Transverse colon (tissue), 4 donors: ENCODE data around the gene PRKCH. TPM values are rescaled to one million over a fixed set of nuclear protein-coding genes. Genes with fewer than 3 reads are reported as not detected.

Experiments used
- DNase-seq: peaks from one replicate; pipeline ENCODE4 v3.0.0-alpha.2; 2019
- H3K27ac ChIP-seq, 4 donors: fragments of 200-600 bp; sonication (generic); 2 replicates each; pipeline ENCODE4 v1.5.1; 2016 to 2018; ENCODE audit warnings: inconsistent platforms in 4 of 4
- H3K27me3 ChIP-seq: fragments of 200-600 bp; sonication (generic); 2 replicates; pipeline ENCODE4 v1.5.1; 2017; ENCODE audit warnings: inconsistent platforms
- H3K36me3 ChIP-seq, 4 donors: fragments of 200-600 bp; sonication (generic); 2 replicates each; pipeline ENCODE4 v1.5.1; 2017 to 2019; ENCODE audit warnings: inconsistent platforms in 4 of 4
- H3K4me1 ChIP-seq, 4 donors: fragments of 200-600 bp; sonication (generic); 2 replicates each; pipeline ENCODE4 v1.5.1; 2017 to 2020; ENCODE audit warnings: inconsistent platforms in 4 of 4
- H3K4me3 ChIP-seq, 4 donors: fragments of 200-600 bp; sonication (generic); 1 replicate in 1 of 4; 2 replicates in 3 of 4; pipeline versions ENCODE4 v1.5.1 to v1.6.1; 2017 to 2019; ENCODE audit warnings: inconsistent platforms in 4 of 4
- H3K9me3 ChIP-seq, 2 donors: fragments of 200-600 bp; sonication (generic); 2 replicates each; pipeline ENCODE4 v1.5.1; 2017 to 2019; ENCODE audit warnings: inconsistent platforms in 2 of 2
- EP300 ChIP-seq: sonication (generic); formaldehyde crosslinking; IDR thresholded peaks from one replicate; pipeline ENCODE4 v1.6.1; 2017; ENCODE audit warnings: antibody characterized with exemption, low read depth
- POLR2A ChIP-seq: fragments of 450-650 bp; IDR thresholded peaks from one replicate; pipeline ENCODE4 v1.6.1; 2016; ENCODE audit warnings: antibody characterized with exemption, mild to moderate bottlenecking, moderate library complexity
- POLR2AphosphoS5 ChIP-seq, 3 donors: sonication (generic); formaldehyde crosslinking; IDR thresholded peaks; one replicate each; pipeline ENCODE4 v1.6.1; 2016; ENCODE audit warnings: antibody characterized with exemption in 3 of 3
- WGBS, 2 donors: methylation state at CpG; one replicate each; pipeline ENCODE4 v1.1.5; 2018; ENCODE audit warnings: low coverage in 1 of 2; 5-methylcytosine and 5-hydroxymethylcytosine counted together
- in situ Hi-C, 4 donors: fragments of 200-750 bp; cut with MboI; loops; one replicate each; pipeline versions ENCODE4 v1.15.0 to v1.15.1; 2017; ENCODE audit warnings: low sequenced_read_pairs in 3 of 4, low pct_ligation_motif_present in 1 of 4, low pct_unique_long_range_greater_than_20kb in 1 of 4
- intact Hi-C: fragments of 100-400 bp; cut with DNase I; formaldehyde crosslinking; loops from one replicate; pipeline ENCODE4 v1.15.1; 2023; ENCODE audit warnings: low total_unique reads
- total RNA-seq, 4 donors: library from RNA; depleted of rRNA; stranded (reverse); fragments of >200 nt; gene quantifications; one replicate each; pipeline ENCODE4 v1.1.0, GENCODE V29; 2016
- TF ChIP-seq, protein P1 (sequence below), 5 experiments: fragments of 200-600 bp in 3 of 5; fragments of 450-650 bp in 2 of 5; sonication (generic) in 3 of 5; IDR thresholded peaks; 1 replicate in 2 of 5; 2 replicates in 3 of 5; pipeline ENCODE4 v1.5.1; 2016 to 2017; ENCODE audit warnings: antibody characterized with exemption in 5 of 5, inconsistent platforms in 3 of 5, mild to moderate bottlenecking in 2 of 5, moderate library complexity in 1 of 5

Gene PRKCH
- total RNA-seq, 4 donors from 2014 or later, result 12.4 to 38.9 (median 27.0) TPM

DNA sequence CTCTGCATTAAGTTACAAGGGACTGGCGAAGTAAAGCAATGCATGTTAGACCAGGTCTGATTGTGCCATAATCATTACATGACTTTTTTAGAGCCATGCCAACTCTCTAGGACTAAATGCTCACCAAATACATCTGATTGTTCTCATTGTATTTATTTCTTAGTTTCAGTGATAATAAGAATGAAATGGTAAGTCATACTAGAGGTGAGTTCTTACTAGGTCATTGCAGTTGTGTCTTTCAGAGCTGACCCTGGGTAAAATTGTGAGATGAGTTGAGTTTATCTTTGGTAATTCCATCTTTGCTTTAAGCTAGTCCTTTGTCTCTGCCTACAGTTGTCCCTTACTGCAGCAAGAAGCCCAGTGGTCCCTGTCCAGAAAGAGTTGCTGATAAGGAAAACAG lies 73.2 kb downstream of the PRKCH start:
- TF ChIP-seq POLR2AphosphoS5 (IDR thresholded peaks at IDR 0.05) (no peak), EP300 (no peak), POLR2A (no peak)
- TF ChIP-seq, protein P1, sequence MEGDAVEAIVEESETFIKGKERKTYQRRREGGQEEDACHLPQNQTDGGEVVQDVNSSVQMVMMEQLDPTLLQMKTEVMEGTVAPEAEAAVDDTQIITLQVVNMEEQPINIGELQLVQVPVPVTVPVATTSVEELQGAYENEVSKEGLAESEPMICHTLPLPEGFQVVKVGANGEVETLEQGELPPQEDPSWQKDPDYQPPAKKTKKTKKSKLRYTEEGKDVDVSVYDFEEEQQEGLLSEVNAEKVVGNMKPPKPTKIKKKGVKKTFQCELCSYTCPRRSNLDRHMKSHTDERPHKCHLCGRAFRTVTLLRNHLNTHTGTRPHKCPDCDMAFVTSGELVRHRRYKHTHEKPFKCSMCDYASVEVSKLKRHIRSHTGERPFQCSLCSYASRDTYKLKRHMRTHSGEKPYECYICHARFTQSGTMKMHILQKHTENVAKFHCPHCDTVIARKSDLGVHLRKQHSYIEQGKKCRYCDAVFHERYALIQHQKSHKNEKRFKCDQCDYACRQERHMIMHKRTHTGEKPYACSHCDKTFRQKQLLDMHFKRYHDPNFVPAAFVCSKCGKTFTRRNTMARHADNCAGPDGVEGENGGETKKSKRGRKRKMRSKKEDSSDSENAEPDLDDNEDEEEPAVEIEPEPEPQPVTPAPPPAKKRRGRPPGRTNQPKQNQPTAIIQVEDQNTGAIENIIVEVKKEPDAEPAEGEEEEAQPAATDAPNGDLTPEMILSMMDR (IDR thresholded peaks at IDR 0.05), result no peak
- no peaks in the 10 kb centered on the region for H3K36me3 ChIP-seq
- in situ Hi-C loops (no loop called here), intact Hi-C loops (no loop called here)
- no peak for DNase-seq
- H3K27ac ChIP-seq, result no peak overlapping the region
- no peaks in the 10 kb centered on the region for H3K27me3 ChIP-seq
- no peaks in the 10 kb centered on the region for H3K4me1 ChIP-seq
- 88 to 100% methylated on average over 1 of the region's 1 CpG for WGBS, 2 donors
- no peak overlapping the region for H3K4me3 ChIP-seq
- no peaks in the 10 kb centered on the region for H3K9me3 ChIP-seq

DNA sequence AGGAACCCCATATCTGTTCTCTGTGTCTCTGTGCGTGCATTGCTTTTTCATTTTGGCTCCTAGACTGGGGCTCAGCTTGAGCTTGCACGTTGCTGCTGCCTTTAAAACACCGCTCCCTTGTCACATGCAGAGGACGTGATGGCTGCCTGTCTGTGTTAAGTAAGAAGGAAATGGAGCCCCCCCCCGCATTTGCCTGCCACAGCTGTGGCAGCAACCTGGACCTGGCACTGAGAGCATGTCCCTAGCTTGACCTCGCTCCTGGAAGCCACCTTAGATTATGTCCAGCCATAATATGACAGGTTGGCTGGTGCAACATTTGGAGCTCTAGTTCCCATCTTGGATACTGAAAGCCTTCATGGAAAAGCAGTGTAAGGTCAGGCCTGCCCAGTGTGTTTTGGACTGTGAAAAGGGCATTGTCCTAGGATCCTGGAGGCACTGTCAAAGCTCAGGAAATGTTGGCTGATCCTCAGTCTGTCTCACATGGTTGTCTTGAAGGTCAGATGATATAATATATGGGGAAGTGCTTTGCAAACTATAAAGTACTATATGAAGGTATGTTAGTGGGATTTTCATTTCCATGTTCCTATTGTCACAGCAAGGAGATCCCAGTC lies 73.8 kb downstream of the PRKCH start:
- no peak for DNase-seq
- Histone ChIP-seq H3K4me3 (no peak overlapping the region), H3K36me3 (no peaks in the 10 kb centered on the region), H3K27ac (no peak overlapping the region), H3K4me1 (no peaks in the 10 kb centered on the region), H3K9me3 (no peaks in the 10 kb centered on the region), H3K27me3 (no peaks in the 10 kb centered on the region)
- 70 to 85% methylated on average over 3 to 6 of the region's 6 CpGs for WGBS, 2 donors
- no peak for TF ChIP-seq POLR2AphosphoS5 (IDR thresholded peaks at IDR 0.05)
- TF ChIP-seq, protein P1 (IDR thresholded peaks at IDR 0.05), result no peak
- no peak for TF ChIP-seq POLR2A
- no peak for TF ChIP-seq EP300
- intact Hi-C loops (no loop called here), in situ Hi-C loops (no loop called here)

DNA sequence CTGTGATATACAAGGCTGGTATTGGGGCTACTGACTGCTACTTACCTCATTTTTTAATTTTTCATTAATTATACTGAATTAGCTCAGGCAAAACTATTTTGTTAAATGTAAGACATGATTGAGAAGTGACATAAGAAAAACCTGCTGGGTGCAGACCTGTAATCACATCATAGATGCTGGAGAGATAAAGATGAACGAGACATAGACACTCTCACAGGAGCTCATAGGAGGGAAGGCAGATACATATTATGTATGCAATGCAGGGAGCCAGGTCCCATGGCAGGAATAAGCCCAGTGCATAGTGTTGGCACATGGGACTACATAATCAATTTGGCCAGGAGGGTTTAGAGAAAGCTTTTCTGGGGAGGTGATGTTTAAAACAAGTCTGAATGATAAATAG lies 74.9 kb downstream of the PRKCH start:
- H3K27me3 ChIP-seq, result no peaks in the 10 kb centered on the region
- H3K4me3 ChIP-seq, result no peak overlapping the region
- 58 to 67% methylated on average over 1 of the region's 1 CpG for WGBS, 2 donors
- DNase-seq, result no peak
- H3K9me3 ChIP-seq, result no peaks in the 10 kb centered on the region
- no peaks in the 10 kb centered on the region for H3K36me3 ChIP-seq
- H3K27ac ChIP-seq, result no peak overlapping the region
- in situ Hi-C loops (no loop called here), intact Hi-C loops (no loop called here)
- H3K4me1 ChIP-seq, result no peaks in the 10 kb centered on the region
- no peak for TF ChIP-seq POLR2AphosphoS5 (IDR thresholded peaks at IDR 0.05)
- TF ChIP-seq, protein P1 (IDR thresholded peaks at IDR 0.05), result no peak

DNA sequence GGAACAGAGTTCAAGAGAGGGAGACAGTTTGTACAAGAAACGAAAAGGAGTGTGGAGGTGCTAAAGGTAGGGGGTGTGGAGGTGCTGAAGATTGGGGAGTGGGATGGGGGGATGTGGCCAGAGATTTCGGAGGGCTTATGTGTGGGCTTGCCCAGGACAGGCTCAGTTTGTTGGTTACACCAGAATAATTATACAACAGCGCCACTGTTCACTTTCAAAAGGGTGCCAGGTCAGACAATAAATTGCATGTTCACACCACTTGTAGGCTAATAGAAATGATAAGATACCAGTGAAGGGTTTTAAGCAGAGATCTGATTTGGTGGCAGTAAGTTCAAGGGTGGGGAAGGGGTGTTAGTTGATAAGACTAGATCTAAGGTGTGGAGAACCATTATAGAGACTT lies 75.3 kb downstream of the PRKCH start:
- Histone ChIP-seq H3K9me3 (no peaks in the 10 kb centered on the region), H3K4me1 (no peaks in the 10 kb centered on the region), H3K27me3 (no peaks in the 10 kb centered on the region), H3K36me3 (no peaks in the 10 kb centered on the region), H3K4me3 (no peak overlapping the region), H3K27ac (no peak overlapping the region)
- intact Hi-C loops, result no loop called here
- DNase-seq, result no peak
- TF ChIP-seq EP300, result no peak
- TF ChIP-seq POLR2A, result no peak
- TF ChIP-seq, protein P1 (IDR thresholded peaks at IDR 0.05), result no peak
- WGBS, 2 donors, result 86 to 90% methylated on average over 3 of the region's 3 CpGs
- in situ Hi-C loops, result no loop called here
